Epithelial cell of proximal tubule (primary cell): Measurements from ENCODE around the gene IZUMO4. TPM values are rescaled to one million over a fixed set of nuclear protein-coding genes. Genes with fewer than 3 reads are reported as not detected.

Experiments
- DNase-seq: peaks from one replicate; pipeline ENCODE4 v3.0.0-alpha.2; 2011; ENCODE audit warnings: low read depth
- H3K4me3 ChIP-seq: 2 replicates; pipeline ENCODE4 v1.5.1; 2011; ENCODE audit warnings: low read depth, mild to moderate bottlenecking, low read length
- CTCF ChIP-seq: conservative IDR thresholded peaks from 2 replicates; pipeline ENCODE4 v1.5.1; 2012; ENCODE audit warnings: low read depth, mild to moderate bottlenecking, low read length
- total RNA-seq: library from RNA; depleted of rRNA; stranded (reverse); fragments of >200 nt; gene quantifications from 2 replicates; pipeline ENCODE4 v1.2.3, GENCODE V29; 2015

Gene IZUMO4
- total RNA-seq, 1 donor from 2014 or later: 5.2 TPM

- H3K4me3 ChIP-seq: peak overlapping the region; percentile 94
- no peak for TF ChIP-seq CTCF
- DNase-seq: no peak
Measured at GRCh38 chr19:2050349-2050990, 46.2 kb upstream of the IZUMO4 start.

- peak; percentile 49 for TF ChIP-seq CTCF
- H3K4me3 ChIP-seq: peak within 1 kb of the TSS; percentile 94
- DNase-seq: no peak
Measured at GRCh38 chr19:2050991-2051772, 45.5 kb upstream of the IZUMO4 start, which contains the start of gene MKNK2. MKNK2 (minus strand) TSS chr19:2051244; CDS start chr19:2050851, 393 bp downstream.

GRCh38 chr19:2051773-2052704, 44.7 kb upstream of the IZUMO4 start:
- no peak for DNase-seq
- H3K4me3 ChIP-seq: peak overlapping the region; percentile 48
- TF ChIP-seq CTCF: no peak

GRCh38 chr19:2053601-2054389, 42.9 kb upstream of the IZUMO4 start:
- H3K4me3 ChIP-seq: no peak overlapping the region
- no peak for TF ChIP-seq CTCF
- no peak for DNase-seq

GRCh38 chr19:2054763-2055162, 42.0 kb upstream of the IZUMO4 start:
- no peak for TF ChIP-seq CTCF
- DNase-seq: no peak
- no peak overlapping the region for H3K4me3 ChIP-seq
